Measurements from ENCODE around the gene ARAP1. TPM values are rescaled to one million over a fixed set of nuclear protein-coding genes. Genes with fewer than 3 reads are reported as not detected.

Gene ARAP1
- total RNA-seq, 2 experiments from 2014 or later = 65.7 to 69.8 TPM

- no peaks in the 10 kb centered on the region for H3K9me3 ChIP-seq (ENCODE audit: control insufficient read depth in 1 of 2, insufficient read depth in 1 of 2, low read length in 2 of 2)
- peak overlapping the region in 1 of 2 donors; percentile 17 for H3K27ac ChIP-seq (ENCODE audit: low read depth in 1 of 2, low read length in 2 of 2)
- no peaks in the 10 kb centered on the region for H3K27me3 Mint-ChIP-seq
- peak overlapping the region; percentile 55 for H3K4me3 ChIP-seq (ENCODE audit: low read length)
- peak overlapping the region; percentile 90 for H3K4me3 Mint-ChIP-seq
- POLR2A ChIA-PET = interaction anchor here (1.1 to 2.0 kb wide), 6 partner anchors 8 to 360 kb away, joined by 3 to 8 read pairs (median 4); partner anchors contain the start of gene FCHSD2
- ATAC-seq (ENCODE audit: poor library complexity) (peak; percentile 40), DNase-seq (no peak)
- H3K27me3 ChIP-seq (ENCODE audit: control insufficient read depth in 1 of 2, insufficient read depth in 2 of 2, low read length in 2 of 2) = no peaks in the 10 kb centered on the region
- intact Hi-C loops (cut with DNase I, micrococcal nuclease) = loop anchor here in 1 of 2 experiments (1.0 kb wide), 1 partner anchor 31 kb away; no protein-coding TSS in a partner anchor
- no peaks in the 10 kb centered on the region for H3K9me3 Mint-ChIP-seq
- no peaks in the 10 kb centered on the region for H3K36me3 ChIP-seq (ENCODE audit: insufficient read depth, low read length)
- H3K4me1 ChIP-seq (ENCODE audit: insufficient read depth, low read length) = peaks cover 39% of the 10 kb centered on the region
- peaks cover 24% of the 10 kb centered on the region for H3K4me1 Mint-ChIP-seq (ENCODE audit: low read depth)
- H3K27ac Mint-ChIP-seq = peak overlapping the region; percentile 45
- TF ChIP-seq CTCF (IDR thresholded peaks at IDR 0.05) = no peak
- no peaks in the 10 kb centered on the region for H3K36me3 Mint-ChIP-seq (ENCODE audit: low read depth)
- CTCF ChIA-PET = interaction anchor here (0.8 to 3.1 kb wide), 5 partner anchors 11 to 60 kb away, joined by 3 to 14 read pairs (median 5); partner anchors contain the start of genes ATG16L2 and STARD10
Measured at GRCh38 chr11:72782081-72782920, 30.1 kb upstream of the ARAP1 start.

- intact Hi-C loops (cut with DNase I, micrococcal nuclease) = loop anchor here in 1 of 2 experiments (1.0 to 2.0 kb wide), 2 partner anchors 27 to 32 kb away; no protein-coding TSS in a partner anchor
- H3K27ac Mint-ChIP-seq = peak overlapping the region; percentile 45
Measured at GRCh38 chr11:72781313-72782080, 29.3 kb upstream of the ARAP1 start.

More at GRCh38 chr11:72781313-72782080, 29.3 kb upstream of the ARAP1 start:
- ChIA-PET POLR2A (interaction anchor here (1.1 to 2.0 kb wide), 7 partner anchors 9 to 361 kb away, joined by 3 to 8 read pairs (median 4); partner anchors contain the start of gene FCHSD2), CTCF (interaction anchor here (0.8 to 3.1 kb wide), 4 partner anchors 12 to 59 kb away, joined by 3 to 14 read pairs (median 8); partner anchors contain the start of gene STARD10)
- Histone ChIP-seq H3K27ac (ENCODE audit: low read depth in 1 of 2, low read length in 2 of 2) (peak overlapping the region in 1 of 2 donors; percentile 17), H3K4me1 (ENCODE audit: insufficient read depth, low read length) (peaks cover 45% of the 10 kb centered on the region), H3K9me3 (ENCODE audit: control insufficient read depth in 1 of 2, insufficient read depth in 1 of 2, low read length in 2 of 2) (no peaks in the 10 kb centered on the region), H3K4me3 (ENCODE audit: low read length) (peak overlapping the region; percentile 55), H3K36me3 (ENCODE audit: insufficient read depth, low read length) (no peaks in the 10 kb centered on the region), H3K27me3 (ENCODE audit: control insufficient read depth in 1 of 2, insufficient read depth in 2 of 2, low read length in 2 of 2) (no peaks in the 10 kb centered on the region)
- no peaks in the 10 kb centered on the region for H3K36me3 Mint-ChIP-seq (ENCODE audit: low read depth)
- peaks cover 24% of the 10 kb centered on the region for H3K4me1 Mint-ChIP-seq (ENCODE audit: low read depth)
- TF ChIP-seq CTCF (IDR thresholded peaks at IDR 0.05) = no peak
- DNase-seq = peak; percentile 22 to 87 (median 50)
- peak; percentile 81 for ATAC-seq (ENCODE audit: poor library complexity)
- no peaks in the 10 kb centered on the region for H3K27me3 Mint-ChIP-seq
- peak overlapping the region; percentile 90 for H3K4me3 Mint-ChIP-seq
- H3K9me3 Mint-ChIP-seq = no peaks in the 10 kb centered on the region

Data from CD4-positive, alpha-beta T cell (primary cell).